GM12875 (cell line): ENCODE results near the gene SLAMF6.
"Not testable (repeated sequence)": the region's sequence is repeated elsewhere in the genome, so short reads cannot be mapped to it uniquely, and the experiment has no call there.

Source experiments
- H3K4me3 ChIP-seq: one replicate; pipeline ENCODE4 v1.5.1; 2011; ENCODE audit warnings: low read depth, low read length, control low read depth
- CTCF ChIP-seq: IDR thresholded peaks from 2 replicates; pipeline ENCODE4 v1.5.1; 2011; ENCODE audit warnings: low read depth, mild to moderate bottlenecking, control low read depth, inconsistent platforms, low read length, moderate library complexity, borderline replicate concordance; ENCODE audit not compliant: insufficient read depth

The SLAMF6 gene

GRCh38 chr1:160486453-160486852 is 36.6 kb downstream of the SLAMF6 start:
- H3K4me3 ChIP-seq, result no peak overlapping the region
- TF ChIP-seq CTCF, result no peak

DNA sequence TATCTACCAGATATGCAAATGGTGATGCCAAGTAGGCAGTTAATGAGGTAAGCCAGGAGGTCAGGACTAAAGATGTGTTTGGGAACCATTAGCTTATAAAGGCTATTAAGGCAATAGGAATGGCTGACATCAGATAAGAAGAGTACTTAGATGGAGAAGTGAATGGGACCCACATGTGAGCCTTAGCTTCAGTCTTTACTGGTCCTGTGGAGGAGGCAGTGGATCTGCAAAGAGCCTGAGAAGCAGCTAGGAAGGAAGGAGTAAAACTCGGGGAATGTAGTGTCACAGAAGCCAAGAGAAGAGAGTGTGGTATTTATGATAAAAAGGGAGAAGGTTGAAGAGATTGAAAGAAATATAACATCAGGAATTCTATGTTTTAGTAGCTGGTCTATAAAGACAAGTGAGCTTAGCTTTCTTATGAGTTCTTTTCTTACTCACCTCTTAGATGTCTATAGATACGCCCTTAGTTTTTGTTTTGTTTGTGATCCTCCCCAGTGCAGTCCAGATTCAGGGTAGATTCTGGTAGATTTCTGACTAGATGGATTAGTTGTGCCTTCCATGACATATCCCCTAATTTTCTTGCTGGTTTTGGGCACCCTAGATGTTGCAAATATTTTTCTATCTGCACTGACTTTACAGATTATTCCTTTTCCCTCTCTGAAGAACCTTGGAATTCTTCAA is 39.4 kb downstream of the SLAMF6 start:
- no peak for TF ChIP-seq CTCF
- no peak overlapping the region for H3K4me3 ChIP-seq

GRCh38 chr1:160481979-160482596 is 41.0 kb downstream of the SLAMF6 start:
- TF ChIP-seq CTCF, result no peak
- H3K4me3 ChIP-seq, result no peak overlapping the region

DNA sequence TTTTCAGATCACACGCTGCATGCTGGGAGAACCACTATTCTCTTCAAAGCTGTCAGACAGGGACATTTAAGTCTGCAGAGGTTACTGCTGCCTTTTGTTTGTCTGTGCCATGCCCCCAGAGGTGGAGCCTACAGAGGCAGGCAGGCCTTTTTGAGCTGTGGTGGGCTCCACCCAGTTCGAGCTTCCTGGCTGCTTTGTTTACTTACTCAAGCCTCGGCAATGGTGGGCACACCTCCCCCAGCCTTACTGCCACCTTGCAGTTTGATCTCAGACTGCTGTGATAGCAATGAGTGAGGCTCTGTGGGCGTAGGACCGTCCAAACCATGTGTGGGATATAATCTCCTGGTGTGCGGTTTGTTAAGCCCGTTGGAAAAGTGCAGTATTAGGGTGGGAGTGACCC is 42.3 kb downstream of the SLAMF6 start:
- H3K4me3 ChIP-seq, result not testable (repeated sequence)

- not testable (repeated sequence) for H3K4me3 ChIP-seq
These were observed 44.0 kb downstream of the SLAMF6 start for GRCh38 chr1:160479091-160479490.

GRCh38 chr1:160474392-160475242 is 48.4 kb downstream of the SLAMF6 start:
- TF ChIP-seq CTCF, result no peak
- H3K4me3 ChIP-seq, result no peak overlapping the region

- H3K4me3 ChIP-seq, result no peak overlapping the region
- no peak for TF ChIP-seq CTCF
These were observed 50.9 kb downstream of the SLAMF6 start for GRCh38 chr1:160472112-160472511.

DNA sequence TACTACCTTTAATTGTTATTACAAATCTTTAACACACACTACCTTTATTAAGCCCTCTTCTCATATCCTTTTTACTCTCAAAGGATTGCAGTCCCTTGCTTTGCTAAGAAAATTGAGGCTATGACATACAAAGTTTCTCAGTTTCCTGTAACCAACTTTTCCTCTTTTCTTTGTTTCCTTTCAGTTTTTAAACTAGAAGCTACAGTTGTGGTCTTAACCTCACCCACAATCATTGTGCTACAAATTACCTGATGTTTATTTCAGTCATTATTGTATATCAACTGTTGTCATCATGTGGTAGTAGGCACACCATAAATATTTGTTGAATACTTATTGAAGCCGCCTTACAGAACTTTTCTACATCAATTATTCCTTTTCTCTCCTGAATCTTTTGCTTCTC is 51.8 kb downstream of the SLAMF6 start:
- TF ChIP-seq CTCF, result no peak
- no peak overlapping the region for H3K4me3 ChIP-seq
